ENCODE measurements around the gene BMP7.

DNA sequence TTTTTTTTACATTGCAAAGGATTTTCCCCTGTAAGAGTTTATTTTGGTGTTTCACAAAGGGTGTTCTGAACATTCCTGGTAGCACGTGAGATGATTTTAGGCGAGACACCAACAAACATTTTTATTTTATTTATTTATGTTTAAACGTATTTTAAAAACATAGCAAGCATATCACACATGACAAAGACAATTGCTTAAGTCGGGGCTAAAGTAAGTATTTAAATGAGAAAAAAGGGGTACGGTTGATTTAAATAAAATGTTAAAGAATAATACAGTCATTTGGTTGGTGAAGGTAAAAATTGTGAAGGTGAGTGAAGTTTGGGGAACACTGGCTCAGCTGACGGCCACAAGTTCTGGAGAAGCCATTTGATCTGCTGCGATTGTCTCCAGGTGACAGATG lies 129.7 kb downstream of the BMP7 start:
- TF ChIP-seq CTCF (IDR thresholded peaks at IDR 0.05), result no peak
- TF ChIP-seq POLR2A (IDR thresholded peaks at IDR 0.05), result no peak

Data from thyroid gland (tissue), 4 donors.